GM19239 (cell line): ENCODE measurements around the gene RNF225.
"Not testable (repeated sequence)": the region's sequence is repeated elsewhere in the genome, so short reads cannot be mapped to it uniquely, and the experiment has no call there.

Source experiments
- DNase-seq: peaks from one replicate; pipeline ENCODE4 v3.0.0; 2011; ENCODE audit warnings: low spot score; ENCODE audit not compliant: insufficient read length
- FAIRE-seq: peaks from 2 replicates; lab custom pipeline; 2011; peaks lifted over from hg19 to GRCh38; lab: Jason Lieb, UNC

The RNF225 gene

DNA sequence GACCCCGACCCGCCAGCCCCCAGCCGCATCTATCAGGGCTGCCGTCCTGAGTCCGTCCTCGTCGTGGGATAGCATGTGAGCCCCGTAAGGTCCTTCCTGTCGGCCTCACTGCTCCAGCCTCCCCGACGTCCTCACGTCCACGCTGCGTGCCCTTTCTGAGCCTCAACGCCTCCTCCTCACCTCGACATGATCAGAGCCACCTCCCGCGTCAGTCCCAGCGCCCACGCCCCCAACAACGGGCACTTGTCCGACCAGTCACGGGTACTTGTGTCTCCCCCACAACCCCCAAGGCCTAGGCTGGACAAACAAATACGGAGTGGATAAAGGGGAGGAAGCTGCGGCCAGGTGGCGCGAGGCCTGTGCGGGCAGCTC is 33.6 kb upstream of the RNF225 start:
- DNase-seq: peak; percentile 73

DNA sequence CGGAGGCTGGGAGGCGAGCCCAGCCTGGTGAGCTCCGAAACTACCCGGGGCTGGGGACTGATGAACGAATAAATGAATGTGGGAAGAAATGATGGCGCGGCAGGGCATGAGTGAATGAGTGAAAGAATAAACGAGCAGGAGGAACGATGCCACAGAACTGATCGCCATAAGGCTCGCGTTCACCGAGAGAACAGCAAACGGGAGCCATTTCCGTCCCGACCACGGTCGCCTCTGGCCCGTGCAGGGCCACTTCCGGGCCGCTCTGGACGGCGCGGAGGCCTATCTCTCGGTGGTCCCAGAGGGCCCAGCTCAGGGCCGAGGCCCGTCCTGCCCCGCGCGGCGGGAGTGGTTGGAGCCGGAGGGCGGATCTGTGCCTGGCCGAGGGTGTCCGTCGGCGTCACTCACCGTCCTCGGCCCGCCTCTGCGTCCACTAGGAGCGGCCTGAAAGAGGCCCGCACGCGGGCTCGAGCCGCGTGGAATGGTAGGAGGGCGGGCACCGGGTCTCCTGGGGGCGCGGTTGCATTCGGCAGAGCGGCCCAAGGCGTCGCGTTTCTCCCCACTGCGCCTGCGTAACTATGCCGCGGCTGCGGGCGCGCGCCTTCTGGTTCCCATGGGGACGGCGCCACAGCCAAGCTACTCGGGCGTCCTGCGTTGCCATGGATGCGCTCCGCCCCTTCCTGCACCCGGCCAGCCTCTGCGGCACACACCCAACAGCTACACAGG is 33.0 kb upstream of the RNF225 start, which contains the start of gene ZNF497:
TSS of gene ZNF497 (minus strand) at position 480 of the 723 bp plus-strand sequence. CDS start 5,116 bp downstream, outside the sequence.
- FAIRE-seq (peak; percentile 95), DNase-seq (peak; percentile 100)

More for the DNA sequence above, 33.6 kb upstream of the RNF225 start:
- no peak for FAIRE-seq

DNA sequence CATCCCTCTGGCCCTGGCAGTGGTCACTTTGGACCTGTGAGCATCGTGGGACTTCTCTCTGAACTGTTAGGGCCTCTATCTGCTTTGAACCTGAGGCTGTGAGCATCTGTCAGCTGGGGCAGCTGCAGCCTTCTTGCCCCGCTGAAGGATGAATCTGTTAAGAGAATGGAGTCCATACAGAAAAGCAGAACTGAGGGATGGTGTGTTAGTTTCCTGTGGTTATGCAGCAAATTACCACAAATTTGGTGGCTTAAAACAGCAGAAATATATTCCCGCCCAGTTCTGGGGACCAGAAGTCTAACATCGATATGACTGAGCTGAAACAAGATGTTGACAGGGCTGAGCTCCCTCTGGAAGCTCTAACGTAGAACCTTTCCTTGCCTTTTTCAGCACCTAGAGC is 31.3 kb upstream of the RNF225 start:
- DNase-seq: no peak

DNA sequence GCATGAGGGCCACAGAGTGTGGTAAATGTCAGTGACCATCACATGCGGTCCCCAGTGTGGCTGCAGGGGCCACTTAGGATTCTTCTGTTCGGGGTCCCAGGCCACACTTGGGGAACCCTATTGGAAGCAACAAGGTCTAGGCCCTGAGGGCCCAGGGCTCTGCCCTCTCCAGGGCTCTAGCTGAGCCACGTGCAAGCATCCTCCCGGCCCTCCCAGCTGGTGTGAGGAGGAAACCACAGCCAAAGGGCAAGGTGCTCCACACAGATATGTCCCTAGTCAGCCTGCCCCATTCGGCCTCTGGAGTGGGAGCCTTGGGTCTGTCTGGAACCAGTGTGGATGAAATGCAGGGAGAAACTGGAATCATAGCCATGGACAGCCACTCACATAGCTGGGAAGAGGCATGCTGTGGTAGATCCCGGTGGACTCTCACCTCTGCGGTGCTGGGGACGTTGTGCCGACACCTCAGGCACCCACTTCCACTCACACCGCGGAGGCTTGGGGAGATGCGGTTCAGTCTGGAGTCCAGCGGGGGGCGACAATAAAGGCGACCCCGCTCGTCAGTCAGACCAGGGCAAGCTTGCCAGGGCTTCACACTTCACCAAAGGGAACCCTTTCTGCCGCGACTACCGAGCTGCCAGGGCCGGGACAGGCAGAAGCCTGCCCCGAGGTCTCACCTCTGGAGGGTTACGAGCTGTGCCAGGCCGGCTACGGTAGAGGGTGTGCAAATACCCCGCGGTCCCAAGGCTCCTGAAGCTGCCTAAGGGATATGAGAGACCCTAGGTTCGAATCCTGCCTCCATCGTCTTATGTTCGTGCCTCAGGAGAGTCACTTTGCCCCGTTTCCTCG is 28.6 kb upstream of the RNF225 start:
- FAIRE-seq: no peak

More for the DNA sequence above, 31.3 kb upstream of the RNF225 start:
- FAIRE-seq: no peak

DNA sequence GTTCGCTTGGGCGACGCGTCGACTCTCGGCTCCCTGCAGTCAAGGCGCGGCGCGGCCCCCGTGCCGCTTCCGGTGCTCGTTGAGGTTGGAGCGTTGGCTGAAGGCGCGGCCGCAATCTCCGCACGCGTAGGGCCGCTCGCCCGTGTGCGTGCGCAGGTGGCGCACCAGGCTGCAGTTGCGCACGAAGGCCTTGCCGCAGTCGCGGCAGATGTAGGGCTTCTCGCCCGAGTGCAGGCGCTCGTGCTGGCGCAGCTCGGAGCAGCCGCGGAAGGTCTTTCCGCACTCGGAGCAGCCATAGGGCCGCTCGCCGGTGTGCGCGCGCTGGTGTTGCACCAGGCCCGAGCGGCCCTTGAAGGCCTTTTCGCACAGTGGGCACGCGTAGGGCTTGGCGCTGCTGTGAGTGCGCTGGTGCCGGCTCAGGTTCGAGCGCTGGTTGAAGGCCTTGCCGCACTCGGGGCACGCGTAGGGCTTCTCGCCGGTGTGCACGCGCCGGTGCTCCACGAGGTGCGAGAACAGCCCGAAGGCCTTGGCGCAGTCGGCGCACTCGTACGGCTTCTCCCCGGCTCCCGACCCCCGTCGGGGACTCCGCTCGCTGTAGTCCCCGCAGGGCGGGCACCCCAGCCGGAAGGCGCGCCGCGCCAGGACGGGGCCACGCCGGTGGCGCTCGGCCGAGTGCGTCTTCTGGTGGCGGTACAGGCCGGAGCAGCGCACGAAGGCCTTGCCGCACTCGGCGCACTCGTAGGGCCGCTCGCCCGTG is 27.6 kb upstream of the RNF225 start:
- FAIRE-seq (no peak), DNase-seq (no peak)

More for the DNA sequence above, 28.6 kb upstream of the RNF225 start:
- DNase-seq: no peak

DNA sequence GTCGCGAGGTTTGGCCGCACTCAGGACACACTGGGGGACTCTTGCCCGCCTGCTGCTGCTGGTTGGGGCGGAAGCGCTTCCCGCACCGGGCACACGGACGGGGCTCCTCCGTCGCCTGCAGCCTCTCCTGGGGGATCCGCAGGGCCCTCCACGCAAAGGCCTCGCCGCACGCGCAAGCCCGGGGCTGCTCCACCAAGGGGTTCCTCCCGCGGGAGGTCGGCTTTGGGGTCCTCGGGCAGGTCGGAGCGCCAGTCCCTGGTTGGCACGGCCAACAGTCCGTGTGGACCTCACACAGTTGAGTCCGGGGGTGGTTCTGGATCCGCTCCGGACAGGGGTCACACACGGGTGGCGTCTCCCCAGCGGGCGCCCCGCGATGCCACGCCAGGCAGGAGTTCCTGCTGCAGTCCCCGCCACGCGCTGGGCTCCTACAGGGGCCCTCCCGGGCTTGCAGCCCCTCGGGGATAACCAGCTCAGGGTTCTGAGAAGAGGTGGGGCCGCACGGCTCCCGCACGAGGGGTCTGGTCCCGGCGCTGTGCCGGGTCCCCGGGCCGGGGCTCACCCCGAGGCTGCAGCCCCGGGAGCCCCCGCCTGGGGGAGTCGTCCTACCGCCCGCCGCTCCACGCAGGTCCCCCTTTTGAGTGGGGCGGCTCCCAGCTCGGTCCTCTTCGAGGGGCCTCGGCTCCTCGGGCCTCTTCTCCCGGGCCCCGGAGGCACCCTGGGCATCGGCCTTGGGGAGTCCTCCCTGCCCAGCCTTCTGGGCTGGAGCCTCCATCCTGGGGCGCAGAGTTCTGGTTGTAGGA is 26.7 kb upstream of the RNF225 start:
- FAIRE-seq (no peak), DNase-seq (no peak)

DNA sequence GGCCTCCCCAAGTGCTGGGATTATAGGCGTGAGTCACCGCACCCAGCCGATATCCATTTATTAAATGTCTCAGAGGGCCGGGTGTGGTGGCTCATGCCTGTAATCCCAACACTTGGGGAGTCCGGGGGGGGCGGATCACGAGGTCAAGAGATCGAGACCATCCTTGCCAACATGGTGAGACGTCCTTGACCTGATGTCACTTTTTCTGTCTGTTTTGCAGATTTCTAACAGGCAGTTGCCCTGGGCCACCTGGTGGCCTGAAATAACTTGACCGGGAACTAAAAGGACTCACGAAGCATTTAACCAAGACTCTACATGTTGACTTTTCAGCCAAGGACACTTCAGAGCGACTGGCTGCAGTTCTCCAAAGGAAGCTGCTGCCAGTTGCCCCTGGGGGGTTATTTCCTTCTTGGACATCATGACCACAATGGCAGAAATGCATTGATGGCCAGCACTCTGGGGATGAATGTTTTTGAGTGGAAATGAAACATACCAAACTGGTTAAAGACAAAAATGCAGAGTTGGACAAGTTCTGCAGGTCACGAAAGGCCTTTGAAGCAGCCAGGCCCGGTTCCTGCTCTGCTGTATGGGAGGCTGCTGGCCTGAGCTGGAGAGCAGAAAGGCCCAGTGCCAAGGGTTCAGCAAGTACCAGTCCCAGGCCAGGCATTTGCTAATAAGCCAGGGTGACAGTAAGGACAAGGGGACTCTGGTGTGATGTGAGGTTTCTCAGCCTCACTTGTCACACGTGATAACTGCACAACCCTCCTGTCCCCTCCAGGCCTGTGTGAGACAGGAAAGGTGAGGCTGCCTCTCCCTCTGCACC is 22.9 kb upstream of the RNF225 start:
- FAIRE-seq (no peak), DNase-seq (no peak)

DNA sequence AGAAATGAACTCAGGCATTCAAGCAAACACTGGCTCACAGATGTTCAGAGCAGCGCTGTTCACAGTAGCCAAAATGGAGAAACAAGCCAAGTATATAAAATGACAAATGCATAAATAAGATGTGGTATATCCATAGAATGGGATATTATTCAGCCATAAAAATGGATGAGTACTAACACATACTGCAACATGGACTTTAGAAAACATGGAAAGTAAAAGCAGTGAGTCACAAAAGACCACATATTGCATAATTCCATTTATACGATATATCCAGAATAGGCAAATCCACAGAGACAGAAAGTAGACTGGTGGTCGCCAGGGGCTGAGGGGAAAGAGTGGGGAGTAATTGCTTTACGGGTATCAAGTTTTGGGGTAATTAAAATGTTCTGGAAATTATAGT is 21.3 kb upstream of the RNF225 start:
- FAIRE-seq (no peak), DNase-seq (no peak)

DNA sequence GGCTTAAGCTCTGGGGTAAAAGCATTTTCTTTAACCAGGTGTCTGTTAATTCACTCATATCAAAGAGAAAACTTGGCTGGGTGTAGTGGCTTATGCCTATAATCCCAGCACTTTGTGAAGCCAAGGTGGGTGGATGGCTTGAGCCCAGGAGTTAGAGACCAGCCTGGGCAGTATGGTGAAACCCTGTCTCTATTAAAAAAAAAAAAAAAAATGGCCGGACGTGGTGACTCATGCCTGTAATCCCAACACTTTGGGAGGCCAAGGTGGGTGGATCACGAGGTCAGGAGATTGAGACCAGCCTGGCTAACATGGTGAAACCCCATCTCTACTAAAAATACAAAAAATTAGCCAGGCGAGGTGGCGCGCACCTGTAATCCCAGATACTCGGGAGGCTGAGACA is 18.7 kb upstream of the RNF225 start:
- FAIRE-seq, DNase-seq: not testable (repeated sequence)

DNA sequence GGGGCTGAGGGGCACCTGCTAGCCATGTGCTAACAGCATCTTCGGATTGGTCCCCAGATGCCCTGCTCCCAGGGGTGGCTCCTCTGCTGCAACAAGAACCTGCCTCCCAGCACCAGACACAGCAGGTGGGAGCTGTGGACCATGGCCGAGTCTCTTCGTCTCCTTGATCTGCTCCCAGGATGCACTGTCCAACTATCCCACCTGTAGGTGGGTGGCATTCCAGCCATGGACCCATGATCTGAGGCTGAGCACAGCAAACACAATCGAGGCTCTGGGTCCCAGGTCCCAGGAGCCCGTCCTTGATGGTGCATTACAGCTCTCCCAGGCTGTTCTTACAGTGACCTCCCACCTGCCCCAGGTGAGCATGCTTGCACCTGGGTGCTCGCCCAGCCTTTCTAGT is 16.2 kb upstream of the RNF225 start:
- DNase-seq (no peak), FAIRE-seq (no peak)

DNA sequence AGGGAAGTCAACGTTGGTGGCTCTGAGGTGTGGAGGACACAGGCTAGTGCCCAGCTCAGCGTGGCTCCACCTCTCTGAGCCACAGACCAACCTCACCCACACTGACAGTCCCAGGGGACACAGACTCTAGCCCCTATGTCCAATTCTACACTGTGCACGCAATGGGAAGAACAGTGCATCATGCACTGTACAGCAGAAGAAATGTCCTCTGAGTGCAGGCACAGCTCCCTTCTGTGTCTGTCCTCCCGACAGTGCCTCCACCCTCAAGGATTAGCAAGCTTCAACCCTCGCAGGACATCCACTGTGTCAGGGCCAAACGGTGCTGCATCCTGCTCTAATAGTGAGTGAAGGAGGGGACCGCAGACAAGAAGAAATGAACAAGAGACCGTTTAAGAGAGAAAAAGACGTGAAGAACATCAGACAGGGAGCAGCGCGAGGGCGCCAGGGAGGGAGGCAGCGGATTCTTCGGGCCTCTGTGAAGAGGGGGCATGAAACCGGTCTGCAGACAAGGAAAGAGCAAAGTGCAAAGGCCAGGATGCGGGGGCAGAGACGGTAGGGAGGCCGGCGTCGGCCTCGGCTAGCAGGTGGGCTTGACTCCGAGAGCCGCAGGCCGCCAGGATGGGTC is 15.3 kb upstream of the RNF225 start:
- no peak for DNase-seq
- FAIRE-seq: peak; percentile 74

DNA sequence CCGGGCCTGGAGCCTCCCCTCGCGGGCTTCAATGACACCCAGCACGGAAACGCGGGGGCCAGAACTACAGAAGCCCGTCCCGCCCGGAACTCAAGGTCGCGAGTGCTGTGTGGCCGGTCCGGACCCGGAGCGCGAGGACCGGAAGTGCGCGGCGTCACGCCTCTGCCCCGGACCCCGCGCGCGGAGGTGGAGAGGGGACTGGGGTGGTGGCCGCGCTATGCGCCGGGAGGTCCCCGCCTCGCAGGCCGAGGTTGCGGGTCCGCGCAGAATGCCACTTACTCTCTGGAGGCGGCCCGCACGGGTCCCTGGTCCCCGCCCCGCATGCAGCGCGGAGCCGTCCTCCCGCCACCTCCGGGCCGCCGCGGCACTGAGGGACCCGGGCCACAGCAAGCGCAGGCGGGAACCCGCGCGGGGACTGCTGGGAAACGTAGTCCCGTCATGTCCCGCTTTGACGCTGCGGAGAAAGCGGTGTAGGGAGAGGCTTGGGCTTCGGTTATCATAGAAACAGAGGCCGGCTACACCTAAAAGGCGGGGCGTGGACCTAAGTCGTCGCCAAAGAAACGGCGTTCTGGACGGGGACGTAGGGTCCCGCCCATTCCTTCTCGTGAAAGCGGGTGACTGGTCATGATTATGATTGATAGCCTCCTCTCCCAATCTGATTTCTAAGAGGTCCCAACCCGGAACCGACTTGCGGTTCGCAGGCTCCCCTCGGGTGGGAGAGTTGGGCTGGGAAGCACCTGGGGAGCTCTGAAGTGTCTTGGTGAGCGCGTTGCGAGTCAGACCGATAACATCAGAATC is 14.6 kb upstream of the RNF225 start, which contains the start of gene ZNF837:
TSS of gene ZNF837 (minus strand) at position 369 of the 798 bp plus-strand sequence. CDS start 11,698 bp downstream, outside the sequence.
- DNase-seq (peak; percentile 91), FAIRE-seq (peak; percentile 97)

DNA sequence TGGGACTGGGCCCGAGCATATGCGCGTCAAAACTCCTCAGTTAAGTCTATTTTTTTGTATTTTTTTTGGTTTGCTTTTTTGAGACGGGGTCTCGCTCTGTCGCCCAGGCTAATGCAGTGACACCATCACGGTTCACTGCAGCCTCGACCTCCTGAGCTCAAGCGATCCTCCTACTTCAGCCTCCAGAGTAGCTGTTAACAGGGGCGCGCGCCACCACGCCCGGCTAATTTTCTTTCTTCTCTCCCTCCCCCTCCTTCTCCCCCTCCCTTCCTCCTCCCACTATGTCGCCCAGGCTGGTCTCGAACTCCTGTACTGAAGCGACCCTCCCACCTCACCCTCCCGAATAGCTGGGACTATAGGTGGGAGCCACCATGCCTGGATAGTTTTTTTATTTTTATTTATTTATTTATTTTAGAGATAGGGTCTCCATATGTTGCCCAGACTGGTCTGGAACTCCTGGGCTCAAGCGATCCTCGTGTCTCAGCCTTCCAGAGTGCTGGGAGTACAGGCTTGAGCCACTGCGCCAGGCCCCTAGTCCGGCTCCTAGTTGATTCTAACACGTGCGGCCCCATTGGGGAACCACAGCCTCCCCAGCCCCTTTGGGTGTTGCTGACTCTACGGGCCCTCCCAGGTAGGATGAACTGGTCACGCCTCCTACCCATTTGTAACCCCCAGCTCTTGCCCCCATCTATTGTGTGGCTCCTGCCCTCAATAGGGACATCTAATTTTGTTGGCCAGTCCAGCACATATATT is 13.8 kb upstream of the RNF225 start:
- no peak for DNase-seq
- FAIRE-seq: no peak

DNA sequence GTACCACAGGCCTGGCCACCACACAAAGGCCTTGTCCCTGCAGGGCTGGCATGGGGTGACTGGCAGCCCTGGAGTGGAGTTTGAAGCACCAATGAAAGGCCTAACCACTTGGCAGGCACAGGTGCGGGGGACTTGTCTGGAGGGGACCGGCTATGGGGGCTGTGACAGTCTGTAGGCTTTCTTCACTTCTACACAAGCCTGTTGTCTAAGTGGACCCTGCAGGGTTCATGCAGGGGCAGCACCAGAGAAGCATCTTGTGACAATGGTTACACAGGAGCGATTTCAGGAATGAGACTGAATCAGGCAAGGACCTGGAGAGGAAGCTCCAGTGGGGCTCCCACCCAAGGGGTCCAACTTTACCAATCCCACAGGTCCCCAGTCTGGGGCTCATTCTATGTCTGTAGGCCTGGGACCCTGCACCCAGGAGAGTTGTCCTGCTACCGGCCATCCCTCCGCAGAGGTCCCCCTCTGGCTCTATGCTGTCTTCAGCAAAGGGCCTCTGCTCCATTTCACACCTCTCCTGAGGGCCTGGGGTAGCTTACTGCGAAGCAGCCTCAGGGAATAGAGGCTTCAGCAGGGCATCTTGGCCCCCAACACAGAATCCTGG is 12.4 kb upstream of the RNF225 start:
- no peak for FAIRE-seq

DNA sequence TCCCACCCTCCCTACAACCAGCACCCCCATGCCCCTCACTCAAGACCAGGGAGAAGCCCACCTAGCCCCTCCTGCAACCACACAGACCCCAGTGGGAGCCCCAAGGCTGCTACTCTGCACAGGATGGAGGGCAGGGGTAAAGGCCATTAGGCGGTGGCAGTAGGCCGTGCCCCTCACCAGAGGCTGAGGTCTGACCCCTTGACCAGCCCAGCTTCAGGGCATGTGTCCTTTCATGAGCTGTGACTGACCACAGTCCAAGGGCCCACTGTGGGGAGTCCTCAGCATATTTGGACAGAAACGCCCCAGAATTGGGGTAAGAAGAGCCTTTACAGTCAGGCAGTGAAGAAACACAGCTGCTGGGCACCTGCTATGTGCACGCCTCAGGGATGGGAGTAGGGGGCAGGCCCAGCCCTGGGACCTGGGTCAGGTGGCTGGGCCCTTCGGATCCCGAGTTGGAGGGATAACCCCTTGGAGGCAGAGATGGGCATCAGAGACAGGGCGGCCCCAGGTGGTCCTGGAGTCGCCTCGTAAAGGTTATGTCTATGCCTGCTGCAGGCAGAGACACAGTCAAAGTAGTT is 10.1 kb upstream of the RNF225 start:
- DNase-seq: no peak
- FAIRE-seq: no peak

More for the DNA sequence above, 12.4 kb upstream of the RNF225 start:
- no peak for DNase-seq

DNA sequence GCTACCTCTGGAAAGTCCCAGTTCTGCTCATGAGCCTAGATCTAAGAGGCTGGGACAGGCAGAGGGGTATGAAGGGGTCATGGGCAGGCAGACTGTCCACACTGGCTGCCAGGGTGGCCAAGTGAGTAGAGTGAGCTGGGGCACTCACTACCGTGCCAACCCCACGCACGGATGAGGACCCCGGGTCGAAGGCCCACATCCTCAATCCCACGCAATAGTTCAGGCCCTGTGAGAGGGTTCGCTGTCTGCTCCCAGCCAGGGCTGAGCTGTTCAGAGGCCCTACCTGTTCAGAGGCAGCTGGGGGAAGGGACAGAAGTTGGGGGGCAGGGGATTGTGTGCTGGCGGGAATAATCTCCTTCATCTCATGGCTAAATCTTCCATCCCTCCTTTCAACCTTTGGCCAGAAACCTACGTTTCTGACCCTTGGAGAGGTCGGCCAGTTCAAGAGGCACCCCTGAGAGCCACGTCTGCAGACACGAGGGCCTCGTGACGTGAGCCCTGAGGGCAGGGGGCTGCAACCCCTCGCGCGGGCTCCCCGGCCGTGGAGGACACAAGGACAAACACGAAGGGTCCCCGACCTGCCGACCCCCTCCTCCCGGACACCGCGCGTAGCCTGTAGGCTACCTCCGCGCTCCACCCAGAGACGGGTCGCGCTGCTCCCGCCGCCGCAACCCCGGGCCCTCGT is 9.4 kb upstream of the RNF225 start:
- DNase-seq (no peak), FAIRE-seq (no peak)
